8988T (cell line): ENCODE results near the gene NLK.

Experiments used
- DNase-seq: peaks from one replicate; pipeline ENCODE4 v3.0.0; 2011

Gene NLK

GRCh38 chr17:28041068-28041843 lies 1.2 kb upstream of the NLK start:
- DNase-seq = peak; percentile 99

- peak; percentile 20 for DNase-seq
Observed at GRCh38 chr17:28041844-28042656, 427 bp upstream of the NLK start.

GRCh38 chr17:28042721-28043291 lies 329 bp downstream of the NLK start:
- DNase-seq = no peak

- DNase-seq = no peak
Observed at GRCh38 chr17:28043296-28043695, 819 bp downstream of the NLK start.

- no peak for DNase-seq
Observed at GRCh38 chr17:28043741-28044140, 1.3 kb downstream of the NLK start.

- no peak for DNase-seq
Observed at GRCh38 chr17:28045304-28045703, 2.8 kb downstream of the NLK start.

- no peak for DNase-seq
Observed at GRCh38 chr17:28046034-28046825, 3.8 kb downstream of the NLK start.

GRCh38 chr17:28047806-28048205 lies 5.3 kb downstream of the NLK start:
- no peak for DNase-seq

- DNase-seq = no peak
Observed at GRCh38 chr17:28049071-28049470, 6.6 kb downstream of the NLK start.

GRCh38 chr17:28053044-28053670 lies 10.7 kb downstream of the NLK start:
- no peak for DNase-seq

GRCh38 chr17:28053725-28054124 lies 11.2 kb downstream of the NLK start:
- DNase-seq = no peak

- DNase-seq = no peak
Observed at GRCh38 chr17:28055546-28056275, 13.2 kb downstream of the NLK start.

- DNase-seq = no peak
Observed at GRCh38 chr17:28056276-28056620, 13.8 kb downstream of the NLK start.

GRCh38 chr17:28057731-28058246 lies 15.3 kb downstream of the NLK start:
- no peak for DNase-seq

- DNase-seq = no peak
Observed at GRCh38 chr17:28059675-28060074, 17.2 kb downstream of the NLK start.

GRCh38 chr17:28065706-28066105 lies 23.2 kb downstream of the NLK start:
- no peak for DNase-seq

- no peak for DNase-seq
Observed at GRCh38 chr17:28069061-28069460, 26.6 kb downstream of the NLK start.

GRCh38 chr17:28071179-28071578 lies 28.7 kb downstream of the NLK start:
- no peak for DNase-seq

- DNase-seq = no peak
Observed at GRCh38 chr17:28071891-28072606, 29.6 kb downstream of the NLK start.

GRCh38 chr17:28072936-28073533 lies 30.6 kb downstream of the NLK start:
- DNase-seq = no peak

- DNase-seq = no peak
Observed at GRCh38 chr17:28074010-28074409, 31.5 kb downstream of the NLK start.
